HepG2 (cell line): ENCODE results near the gene ZBTB7A. TPM values are rescaled to one million over a fixed set of nuclear protein-coding genes. Genes with fewer than 3 reads are reported as not detected.

Experiments used
- CAMTA2 ChIP-seq: sonication (generic); formaldehyde crosslinking; IDR thresholded peaks from 2 replicates; pipeline ENCODE4 v1.4.0; 2020; ENCODE audit warnings: mild to moderate bottlenecking, missing genetic modification reagents, borderline replicate concordance
- CHCHD3 ChIP-seq: sonication (generic); formaldehyde crosslinking; IDR thresholded peaks from 2 replicates; pipeline ENCODE4 v1.8.0; 2022; ENCODE audit warnings: mild to moderate bottlenecking, missing genetic modification reagents, moderate library complexity
- GABPB1 ChIP-seq: IDR thresholded peaks from 2 replicates; pipeline ENCODE4 v1.6.1; 2016; ENCODE audit warnings: mild to moderate bottlenecking, missing genetic modification reagents, moderate library complexity, missing compliant biosample characterization
- HDAC1 ChIP-seq: sonication (generic); formaldehyde crosslinking; IDR thresholded peaks from 2 replicates; pipeline ENCODE4 v1.5.1; 2020; ENCODE audit warnings: mild to moderate bottlenecking, missing genetic modification reagents
- NFYC ChIP-seq: IDR thresholded peaks from 2 replicates; pipeline ENCODE4 v1.6.1; 2016; ENCODE audit warnings: missing genetic modification reagents, missing compliant biosample characterization
- RFXANK ChIP-seq: IDR thresholded peaks from 2 replicates; pipeline ENCODE4 v1.6.1; 2016
- SP5 ChIP-seq: IDR thresholded peaks from 2 replicates; pipeline ENCODE4 v1.6.1; 2016; ENCODE audit warnings: low read depth, borderline replicate concordance
- SRY ChIP-seq: sonication (generic); formaldehyde crosslinking; IDR thresholded peaks from 2 replicates; pipeline ENCODE4 v1.8.0; 2022; ENCODE audit warnings: mild to moderate bottlenecking, missing genetic modification reagents
- TBX2 ChIP-seq: sonication (generic); formaldehyde crosslinking; IDR thresholded peaks from 2 replicates; pipeline ENCODE4 v1.5.0; 2020; ENCODE audit warnings: missing genetic modification reagents, mild to moderate bottlenecking, borderline replicate concordance
- TCF7L2 ChIP-seq: IDR thresholded peaks from 2 replicates; pipeline ENCODE4 v1.6.1; 2011; ENCODE audit warnings: mild to moderate bottlenecking, low read depth, low read length, moderate library complexity
- TERF1 ChIP-seq: sonication (generic); formaldehyde crosslinking; IDR thresholded peaks from 2 replicates; pipeline ENCODE4 v1.8.0; 2022; ENCODE audit warnings: mild to moderate bottlenecking, missing genetic modification reagents, moderate library complexity
- TGIF2 ChIP-seq: IDR thresholded peaks from 2 replicates; pipeline ENCODE4 v1.6.1; 2016; ENCODE audit warnings: control low read depth, missing compliant biosample characterization
- TSC22D2 ChIP-seq: sonication (generic); formaldehyde crosslinking; IDR thresholded peaks from 2 replicates; pipeline ENCODE4 v1.5.1; 2020; ENCODE audit warnings: missing genetic modification reagents, mild to moderate bottlenecking, borderline replicate concordance
- ZBTB25 ChIP-seq: IDR thresholded peaks from 2 replicates; pipeline ENCODE4 v1.6.1; 2018; ENCODE audit warnings: missing genetic modification reagents
- ZBTB3 ChIP-seq: sonication (generic); formaldehyde crosslinking; IDR thresholded peaks from 2 replicates; pipeline ENCODE4 v1.4.0; 2020; ENCODE audit warnings: low read depth, mild to moderate bottlenecking, moderate library complexity, missing genetic modification reagents, borderline replicate concordance
- ZBTB49 ChIP-seq: sonication (generic); formaldehyde crosslinking; IDR thresholded peaks from 2 replicates; pipeline ENCODE4 v1.4.0; 2020; ENCODE audit warnings: missing genetic modification reagents, borderline replicate concordance
- ZFP36 ChIP-seq: fragments of 150-350 bp; IDR thresholded peaks from 2 replicates; pipeline ENCODE4 v1.6.1; 2018; ENCODE audit warnings: borderline replicate concordance, low read length, low read depth; ENCODE audit not compliant: partially characterized antibody
- ZKSCAN1 ChIP-seq: fragments of 150-350 bp; IDR thresholded peaks from 2 replicates; pipeline ENCODE4 v1.6.1; 2014; ENCODE audit warnings: low read length
- ZMYM3 ChIP-seq: sonication (generic); formaldehyde crosslinking; IDR thresholded peaks from 2 replicates; pipeline ENCODE4 v1.5.1; 2020; ENCODE audit warnings: mild to moderate bottlenecking, missing genetic modification reagents
- ZNF282 ChIP-seq: fragments of 450-650 bp; IDR thresholded peaks from 2 replicates; pipeline ENCODE4 v1.6.1; 2018; ENCODE audit not compliant: partially characterized antibody
- ZNF430 ChIP-seq: sonication (generic); formaldehyde crosslinking; IDR thresholded peaks from 2 replicates; pipeline ENCODE4 v1.9.0; 2021; ENCODE audit warnings: mild to moderate bottlenecking, missing genetic modification reagents
- ZNF710 ChIP-seq: sonication (generic); formaldehyde crosslinking; IDR thresholded peaks from 2 replicates; pipeline ENCODE4 v1.5.0; 2020; ENCODE audit warnings: mild to moderate bottlenecking, missing genetic modification reagents, borderline replicate concordance
- ZNF761 ChIP-seq: sonication (generic); formaldehyde crosslinking; conservative IDR thresholded peaks from 2 replicates; pipeline ENCODE4 v1.4.0; 2020; ENCODE audit warnings: mild to moderate bottlenecking, missing genetic modification reagents
- ZNF773 ChIP-seq: sonication (generic); formaldehyde crosslinking; IDR thresholded peaks from 2 replicates; pipeline ENCODE4 v1.4.0; 2020; ENCODE audit warnings: missing genetic modification reagents, borderline replicate concordance
- polyA plus RNA-seq, 8 experiments: library from polyadenylated mRNA; depleted of rRNA in 3 of 8; stranded (reverse) in 7 of 8; unstranded in 1 of 8; fragments of >200 nt; fragmentation: Illumina TruSeq in 4 of 8; extraction: Trizol in 4 of 8; gene quantifications; 2 replicates each; pipeline versions ENCODE4 v1.2.1 to v1.2.3, GENCODE V29; 2011 to 2016; ENCODE audit warnings: low read depth in 4 of 8, missing spikeins in 1 of 8, mixed read lengths in 1 of 8; ENCODE audit not compliant: insufficient read depth in 1 of 8
- total RNA-seq, 5 experiments: library from RNA; depleted of rRNA; stranded (reverse); fragments of >200 nt; fragmentation: Illumina TruSeq; extraction: Trizol; gene quantifications; 2 replicates each; pipeline ENCODE4 v1.2.3, GENCODE V29; 2016; ENCODE audit warnings: low read depth in 1 of 5

The ZBTB7A gene
- total and polyA plus RNA-seq, 2 of the 13 experiments (the other 11 are each of a cell fraction or from before 2014, with no cell fraction given): 3.6 to 4.0 TPM

GRCh38 chr19:4007021-4007835, 59.5 kb downstream of the ZBTB7A start, which contains the start of gene PIAS4 (continued):
- peak; percentile 68; the same call in 1 of the 2 replicates for TF ChIP-seq ZNF710 (CRISPR knock-in tag)
- TF ChIP-seq ZNF282: no peak
- TF ChIP-seq HDAC1 (CRISPR knock-in tag): peak; percentile 88
- peak; percentile 82 for TF ChIP-seq GABPB1 (CRISPR knock-in tag)
- peak; percentile 81 for TF ChIP-seq ZMYM3 (CRISPR knock-in tag)
- TF ChIP-seq CAMTA2: no peak
- peak; percentile 73 for TF ChIP-seq NFYC (CRISPR knock-in tag)
- TF ChIP-seq SRY (CRISPR knock-in tag): peak; percentile 49; the same call in 1 of the 2 replicates
- TF ChIP-seq RFXANK: 0 out of 2 replicates have a peak, but pooled peaks have one; percentile 47
- TF ChIP-seq TBX2: peak; percentile 87
- TF ChIP-seq TERF1 (CRISPR knock-in tag): no peak
- no peak for TF ChIP-seq TGIF2 (CRISPR knock-in tag)
- no peak for TF ChIP-seq TCF7L2
- TF ChIP-seq ZNF761: peak; percentile 85; the same call in 1 of the 2 replicates
- no peak for TF ChIP-seq ZFP36
- no peak for TF ChIP-seq ZKSCAN1
- TF ChIP-seq CHCHD3 (CRISPR knock-in tag): no peak
- 0 out of 2 replicates have a peak, but pooled peaks have one; percentile 36 for TF ChIP-seq TSC22D2 (CRISPR knock-in tag)
- TF ChIP-seq SP5 (CRISPR knock-in tag): peak; percentile 59; the same call in 1 of the 2 replicates
- TF ChIP-seq ZBTB25 (CRISPR knock-in tag): 0 out of 2 replicates have a peak, but pooled peaks have one; percentile 31
- TF ChIP-seq ZBTB3: peak; percentile 83
- TF ChIP-seq ZNF773 (CRISPR knock-in tag): no peak
- TF ChIP-seq ZNF430: no peak; the same call in 1 of the 2 replicates
- TF ChIP-seq ZBTB49 (CRISPR knock-in tag): no peak
